HCT116 (cell line): ENCODE data around the gene SUSD6. TPM values are rescaled to one million over a fixed set of nuclear protein-coding genes. Genes with fewer than 3 reads are reported as not detected.

Experiments used
- ATAC-seq: fragments of 200-7000 bp; cut with Tn5 transposase; 2 replicates; pipeline ENCODE4 v1.9.1; 2020; ENCODE audit warnings: mild to moderate bottlenecking, moderate library complexity
- BruUV-seq: library from RNA; stranded (reverse); fragments of 400-500 nt; replicated peaks from 2 replicates; lab custom pipeline; 2021; lab: Mats Ljungman, UMichigan
- CTCF ChIA-PET: fragments of 300-600 bp; sonication (Branson Sonifier 250); formaldehyde crosslinking; loops from one replicate; lab custom pipeline; 2021; ENCODE audit warnings: antibody characterized with exemption; lab: Charles Lee
- POLR2A ChIA-PET: fragments of 300-600, 350-600 bp; sonication (Branson Sonifier 250); formaldehyde crosslinking; loops from one replicate; lab custom pipeline; 2021; ENCODE audit warnings: antibody characterized with exemption; lab: Charles Lee
- RAD21 ChIA-PET, 2 experiments: fragments of 300-600 bp; sonication (Branson Sonifier 250); formaldehyde crosslinking; loops; one replicate each; lab custom pipeline; 2023; ENCODE audit warnings: low total read pairs in 2 of 2; ENCODE audit not compliant: uncharacterized antibody in 2 of 2, unreplicated experiment in 2 of 2, low non-redundant PET in 1 of 2; lab: Charles Lee
- DNase-seq: peaks from one replicate; pipeline ENCODE4 v3.0.0-alpha.2; 2010; ENCODE audit warnings: low read depth, low spot score
- H2AFZ ChIP-seq: fragments of 200-600 bp; shearing (Covaris generic), sonication (generic); 2 replicates; pipeline ENCODE4 v1.6.1; 2017; ENCODE audit warnings: low read depth, mixed run types, mixed read lengths, antibody characterized with exemption, low read length; ENCODE audit not compliant: poor library complexity, severe bottlenecking
- H3K27ac ChIP-seq: 2 replicates; pipeline ENCODE4 v1.5.1; 2012; ENCODE audit warnings: low read depth, low read length
- H3K27me3 ChIP-seq: fragments of 200-600 bp; sonication (generic); 2 replicates; pipeline ENCODE4 v1.6.1; 2016; ENCODE audit warnings: mixed run types, low read length, mixed read lengths; ENCODE audit not compliant: insufficient read depth
- H3K36me3 ChIP-seq, 2 experiments: fragments of 200-500 bp in 1 of 2; fragments of 200-600 bp in 1 of 2; sonication (Bioruptor generic) in 1 of 2; sonication (generic) in 1 of 2; 2 replicates each; pipeline versions ENCODE4 v1.5.1 to v1.6.1; 2014 to 2016; ENCODE audit warnings: low read length in 2 of 2, inconsistent platforms in 1 of 2, mixed read lengths in 1 of 2, mixed run types in 1 of 2; ENCODE audit not compliant: insufficient read depth in 2 of 2, control insufficient read depth in 1 of 2
- H3K4me1 ChIP-seq, 2 experiments: fragments of 200-600 bp in 1 of 2; sonication (generic) in 1 of 2; 2 replicates each; pipeline versions ENCODE4 v1.5.1 to v1.6.1; 2012 to 2017; ENCODE audit warnings: low read length in 2 of 2, inconsistent platforms in 1 of 2, mild to moderate bottlenecking in 1 of 2, mixed read lengths in 1 of 2, mixed run types in 1 of 2, moderate library complexity in 1 of 2; ENCODE audit not compliant: insufficient read depth in 2 of 2, control insufficient read depth in 1 of 2
- H3K4me2 ChIP-seq: fragments of 200-600 bp; sonication (generic); 2 replicates; pipeline ENCODE4 v1.6.1; 2017; ENCODE audit warnings: mixed run types, low read length, mixed read lengths
- H3K4me3 ChIP-seq, 2 experiments: fragments of 200-600 bp in 1 of 2; sonication (generic) in 1 of 2; replicated peaks in 1 of 2; 2 replicates each; pipeline ENCODE4 v1.5.1; 2011 to 2016; ENCODE audit warnings: low read length in 2 of 2, control low read depth in 1 of 2, low read depth in 1 of 2, mild to moderate bottlenecking in 1 of 2, mixed read lengths in 1 of 2, mixed run types in 1 of 2
- H3K79me2 ChIP-seq: fragments of 200-600 bp; sonication (generic); 2 replicates; pipeline ENCODE4 v1.6.1; 2017; ENCODE audit warnings: mild to moderate bottlenecking, mixed run types, low read length, moderate library complexity, mixed read lengths; ENCODE audit not compliant: insufficient read depth
- H3K9ac ChIP-seq: fragments of 200-600 bp; sonication (generic); 2 replicates; pipeline ENCODE4 v1.6.1; 2016; ENCODE audit warnings: low read length, mixed read lengths
- H3K9me2 ChIP-seq: fragments of 200-600 bp; sonication (generic), shearing (Covaris generic); 2 replicates; pipeline ENCODE4 v1.6.1; 2017; ENCODE audit warnings: mixed run types, mild to moderate bottlenecking, moderate library complexity; ENCODE audit not compliant: insufficient read depth
- H3K9me3 ChIP-seq, 2 experiments: fragments of 200-500 bp in 1 of 2; fragments of 200-600 bp in 1 of 2; sonication (Bioruptor generic) in 1 of 2; sonication (generic) in 1 of 2; 2 replicates each; pipeline ENCODE4 v1.6.1; 2014 to 2017; ENCODE audit warnings: low read length in 2 of 2, mixed read lengths in 2 of 2, inconsistent platforms in 1 of 2, low read depth in 1 of 2, mild to moderate bottlenecking in 1 of 2, mixed run types in 1 of 2, moderate library complexity in 1 of 2; ENCODE audit not compliant: control insufficient read depth in 1 of 2, insufficient read depth in 1 of 2
- H4K20me1 ChIP-seq: fragments of 200-600 bp; sonication (generic), shearing (Covaris generic); 2 replicates; pipeline ENCODE4 v1.6.1; 2017; ENCODE audit warnings: mixed run types, mild to moderate bottlenecking, moderate library complexity; ENCODE audit not compliant: insufficient read depth
- CBX3 ChIP-seq: IDR thresholded peaks from 2 replicates; pipeline ENCODE4 v1.6.1; 2012; ENCODE audit warnings: low read depth
- CTCF ChIP-seq, 3 experiments: fragments of 200-600 bp in 1 of 3; sonication (generic) in 1 of 3; IDR thresholded peaks in 2 of 3; conservative IDR thresholded peaks in 1 of 3; 2 replicates each; pipeline ENCODE4 v1.5.1; 2012 to 2017; ENCODE audit warnings: low read depth in 2 of 3, low read length in 2 of 3, antibody characterized with exemption in 1 of 3, borderline replicate concordance in 1 of 3, control low read depth in 1 of 3, mild to moderate bottlenecking in 1 of 3, mixed read lengths in 1 of 3, mixed run types in 1 of 3, moderate library complexity in 1 of 3; ENCODE audit not compliant: insufficient read depth in 1 of 3
- EGR1 ChIP-seq: IDR thresholded peaks from 2 replicates; pipeline ENCODE4 v1.6.1; 2012; ENCODE audit warnings: low read depth
- EZH2 ChIP-seq: fragments of 200-600 bp; sonication (generic); IDR thresholded peaks from 2 replicates; pipeline ENCODE4 v1.6.1; 2017; ENCODE audit warnings: antibody characterized with exemption, mixed run types
- EZH2phosphoT487 ChIP-seq: fragments of 200-600 bp; IDR thresholded peaks from 2 replicates; pipeline ENCODE4 v1.6.1; 2018; ENCODE audit warnings: antibody characterized with exemption, borderline replicate concordance
- FOSL1 ChIP-seq: IDR thresholded peaks from 2 replicates; pipeline ENCODE4 v1.6.1; 2012; ENCODE audit warnings: low read depth
- MAX ChIP-seq: IDR thresholded peaks from 2 replicates; pipeline ENCODE4 v1.6.1; 2012
- POLR2A ChIP-seq: IDR thresholded peaks from 2 replicates; pipeline ENCODE4 v1.7.0; 2011; ENCODE audit warnings: borderline replicate concordance; ENCODE audit not compliant: insufficient read depth, insufficient read length; ENCODE audit errors: extremely low read depth
- POLR2AphosphoS5 ChIP-seq: IDR thresholded peaks from 2 replicates; pipeline ENCODE4 v1.6.1; 2011; ENCODE audit warnings: mild to moderate bottlenecking, low read depth, low read length, moderate library complexity
- RAD21 ChIP-seq: IDR thresholded peaks from 2 replicates; pipeline ENCODE4 v1.6.1; 2012; ENCODE audit warnings: low read depth, mild to moderate bottlenecking
- REST ChIP-seq: IDR thresholded peaks from 2 replicates; pipeline ENCODE4 v1.6.1; 2012; ENCODE audit warnings: low read depth
- SRF ChIP-seq: IDR thresholded peaks from 2 replicates; pipeline ENCODE4 v1.6.1; 2012; ENCODE audit warnings: low read depth
- YY1 ChIP-seq: IDR thresholded peaks from 2 replicates; pipeline ENCODE4 v1.6.1; 2011; ENCODE audit warnings: low read length, low read depth, moderate library complexity, mild to moderate bottlenecking; ENCODE audit not compliant: insufficient replicate concordance; ENCODE audit errors: extremely low read depth
- ZBTB33 ChIP-seq: IDR thresholded peaks from 2 replicates; pipeline ENCODE4 v1.6.1; 2011; ENCODE audit warnings: mild to moderate bottlenecking, low read length, moderate library complexity; ENCODE audit not compliant: insufficient replicate concordance; ENCODE audit errors: extremely low read depth
- intact Hi-C: fragments of 100-400 bp; cut with micrococcal nuclease; formaldehyde crosslinking; loops from 2 replicates; pipeline ENCODE4 v1.10.0; 2022
- total RNA-seq: library from RNA; stranded (reverse); gene quantifications from one replicate; pipeline ENCODE4 v1.2.1, GENCODE V29; 2021; ENCODE audit not compliant: unreplicated experiment

The SUSD6 gene
- total RNA-seq, 1 experiment from 2014 or later, result 6.4 TPM

- Histone ChIP-seq H3K4me1 (no peaks in the 10 kb centered on the region), H3K9me2 (no peaks in the 10 kb centered on the region), H3K79me2 (no peaks in the 10 kb centered on the region), H3K4me3 (no peak overlapping the region), H3K36me3 (no peaks in the 10 kb centered on the region), H2AFZ (no peak overlapping the region), H4K20me1 (no peaks in the 10 kb centered on the region), H3K9ac (no peak overlapping the region), H3K27ac (no peak overlapping the region), H3K4me2 (no peak overlapping the region), H3K27me3 (no peaks in the 10 kb centered on the region), H3K9me3 (no peaks in the 10 kb centered on the region)
- ATAC-seq, result no peak
- ChIA-PET POLR2A (no interaction called here), RAD21 (no interaction called here), CTCF (no interaction called here)
- no TSS peak for BruUV-seq
- intact Hi-C loops, result no loop called here
- TF ChIP-seq EGR1 (no peak), RAD21 (no peak), EZH2phosphoT487 (no peak), REST (no peak), ZBTB33 (no peak), CBX3 (no peak), POLR2A (no peak), YY1 (no peak), SRF (no peak), FOSL1 (no peak), CTCF (IDR thresholded peaks at IDR 0.05 in 2 of 3, conservative IDR thresholded peaks at IDR 0.05 in 1 of 3; ENCODE audit: borderline replicate concordance in 1 of 3, insufficient read depth in 1 of 3, low read depth in 2 of 3, low read length in 2 of 3) (no peak), MAX (no peak), EZH2 (no peak), POLR2AphosphoS5 (no peak)
- no peak for DNase-seq
Observed at GRCh38 chr14:69675245-69675583, 63.8 kb downstream of the SUSD6 start.
